NCI-H1092 treated with DMSO at 0.1 percent for 48 hours (cell line): Measurements from ENCODE around the gene LRP4.
"Not testable (repeated sequence)": the region's sequence is repeated elsewhere in the genome, so short reads cannot be mapped to it uniquely, and the experiment has no call there.

Source experiments
- DNase-seq: peaks from one replicate; lab custom pipeline; 2025; lab: John Stamatoyannopoulos, UW

Gene LRP4, protein sequence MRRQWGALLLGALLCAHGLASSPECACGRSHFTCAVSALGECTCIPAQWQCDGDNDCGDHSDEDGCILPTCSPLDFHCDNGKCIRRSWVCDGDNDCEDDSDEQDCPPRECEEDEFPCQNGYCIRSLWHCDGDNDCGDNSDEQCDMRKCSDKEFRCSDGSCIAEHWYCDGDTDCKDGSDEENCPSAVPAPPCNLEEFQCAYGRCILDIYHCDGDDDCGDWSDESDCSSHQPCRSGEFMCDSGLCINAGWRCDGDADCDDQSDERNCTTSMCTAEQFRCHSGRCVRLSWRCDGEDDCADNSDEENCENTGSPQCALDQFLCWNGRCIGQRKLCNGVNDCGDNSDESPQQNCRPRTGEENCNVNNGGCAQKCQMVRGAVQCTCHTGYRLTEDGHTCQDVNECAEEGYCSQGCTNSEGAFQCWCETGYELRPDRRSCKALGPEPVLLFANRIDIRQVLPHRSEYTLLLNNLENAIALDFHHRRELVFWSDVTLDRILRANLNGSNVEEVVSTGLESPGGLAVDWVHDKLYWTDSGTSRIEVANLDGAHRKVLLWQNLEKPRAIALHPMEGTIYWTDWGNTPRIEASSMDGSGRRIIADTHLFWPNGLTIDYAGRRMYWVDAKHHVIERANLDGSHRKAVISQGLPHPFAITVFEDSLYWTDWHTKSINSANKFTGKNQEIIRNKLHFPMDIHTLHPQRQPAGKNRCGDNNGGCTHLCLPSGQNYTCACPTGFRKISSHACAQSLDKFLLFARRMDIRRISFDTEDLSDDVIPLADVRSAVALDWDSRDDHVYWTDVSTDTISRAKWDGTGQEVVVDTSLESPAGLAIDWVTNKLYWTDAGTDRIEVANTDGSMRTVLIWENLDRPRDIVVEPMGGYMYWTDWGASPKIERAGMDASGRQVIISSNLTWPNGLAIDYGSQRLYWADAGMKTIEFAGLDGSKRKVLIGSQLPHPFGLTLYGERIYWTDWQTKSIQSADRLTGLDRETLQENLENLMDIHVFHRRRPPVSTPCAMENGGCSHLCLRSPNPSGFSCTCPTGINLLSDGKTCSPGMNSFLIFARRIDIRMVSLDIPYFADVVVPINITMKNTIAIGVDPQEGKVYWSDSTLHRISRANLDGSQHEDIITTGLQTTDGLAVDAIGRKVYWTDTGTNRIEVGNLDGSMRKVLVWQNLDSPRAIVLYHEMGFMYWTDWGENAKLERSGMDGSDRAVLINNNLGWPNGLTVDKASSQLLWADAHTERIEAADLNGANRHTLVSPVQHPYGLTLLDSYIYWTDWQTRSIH (N-terminal part only)

DNA sequence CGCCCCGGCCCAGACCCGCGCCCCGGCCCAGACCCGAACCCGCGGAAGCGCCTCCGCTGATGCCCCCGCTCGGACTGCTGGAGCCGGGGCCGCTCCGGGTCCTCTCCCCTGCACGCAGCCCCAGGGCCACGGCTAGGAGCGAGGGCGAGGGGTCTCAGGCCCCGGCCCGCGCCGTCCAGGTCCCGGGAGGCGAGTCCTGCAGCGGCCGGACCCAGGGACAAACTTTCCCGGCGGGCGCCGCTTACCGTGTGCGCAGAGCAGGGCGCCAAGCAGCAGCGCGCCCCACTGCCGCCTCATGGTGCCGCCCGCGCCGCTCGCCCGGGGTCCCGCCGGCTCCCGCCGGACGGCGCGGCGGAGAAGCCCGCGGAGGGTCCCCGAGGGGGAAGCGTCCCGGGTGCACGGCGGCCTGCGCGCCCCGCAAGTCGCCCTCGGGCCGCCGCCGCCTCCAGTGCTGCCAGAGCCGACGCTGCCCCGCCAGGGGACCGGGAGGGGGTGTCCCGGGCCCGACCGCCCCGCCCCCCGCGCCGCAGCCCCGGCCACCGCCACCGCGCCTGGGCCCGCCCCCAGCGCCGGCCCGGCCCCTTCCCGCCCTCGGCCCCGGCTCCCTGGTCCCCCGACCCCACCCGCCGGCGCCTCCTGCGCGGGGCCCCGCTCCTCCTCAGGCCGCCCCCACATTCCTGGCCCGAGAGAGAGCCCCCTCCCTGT is at the start of gene LRP4:
TSS of gene LRP4 (minus strand) at position 468 of the 705 bp plus-strand sequence. CDS start at position 297, 171 bp downstream.
- no peak for DNase-seq

DNA sequence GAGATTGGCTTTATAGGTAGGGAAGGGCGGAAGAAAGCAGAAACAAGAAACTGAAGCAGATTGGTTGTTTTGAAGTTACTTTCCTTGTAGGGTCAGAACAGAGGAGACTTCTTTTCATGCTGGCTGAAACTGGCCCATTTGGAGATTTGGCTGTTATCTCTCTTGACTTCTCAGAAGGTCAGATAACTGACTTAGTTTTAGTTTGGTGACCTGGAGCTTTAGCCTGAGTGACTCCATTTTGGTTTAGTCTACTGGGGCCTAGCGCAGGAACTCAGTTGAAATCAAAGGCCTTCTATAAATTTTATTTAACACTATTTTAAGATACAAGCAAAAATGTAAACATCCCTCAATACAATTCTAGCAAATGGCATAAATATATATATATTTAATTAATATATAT is 49.6 kb upstream of the LRP4 start:
- no peak for DNase-seq

DNA sequence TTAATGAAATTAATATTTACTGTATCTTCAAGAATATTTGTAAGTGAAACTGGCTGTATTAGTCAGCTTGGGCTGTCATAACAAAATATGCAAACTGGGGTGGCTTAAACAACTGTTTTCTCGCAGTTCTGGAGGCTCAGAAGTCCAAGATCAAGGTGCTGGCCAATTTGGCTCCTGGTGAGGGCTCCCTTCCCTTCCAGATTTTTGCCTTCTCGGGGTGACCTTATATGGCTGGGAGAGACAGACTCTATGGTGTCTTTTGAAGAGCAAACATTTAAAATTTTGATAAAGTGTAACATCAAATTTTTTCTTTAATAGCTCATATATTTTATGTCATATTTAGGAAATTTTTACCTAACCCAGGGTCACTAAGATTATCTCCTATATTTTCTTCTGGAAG is 48.4 kb upstream of the LRP4 start:
- DNase-seq, result no peak

DNA sequence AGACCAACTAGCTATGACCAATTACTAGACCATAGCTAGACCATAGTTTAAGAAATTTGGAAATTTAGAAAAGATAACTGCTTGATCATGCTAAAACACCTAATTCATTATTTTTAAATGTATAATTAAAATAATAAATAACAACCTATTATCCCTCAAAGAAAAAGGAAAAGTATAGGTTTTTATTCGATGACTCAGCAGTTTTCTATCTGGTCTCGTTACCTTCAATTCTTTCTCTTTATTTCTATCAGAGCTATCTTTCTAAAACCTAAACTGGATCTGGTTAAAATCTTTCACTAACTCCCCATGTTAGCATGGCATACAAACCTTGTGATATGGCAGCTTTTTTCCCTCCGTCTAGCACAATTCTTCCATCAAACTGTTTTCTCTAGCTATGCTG is 45.5 kb upstream of the LRP4 start:
- DNase-seq, result no peak

DNA sequence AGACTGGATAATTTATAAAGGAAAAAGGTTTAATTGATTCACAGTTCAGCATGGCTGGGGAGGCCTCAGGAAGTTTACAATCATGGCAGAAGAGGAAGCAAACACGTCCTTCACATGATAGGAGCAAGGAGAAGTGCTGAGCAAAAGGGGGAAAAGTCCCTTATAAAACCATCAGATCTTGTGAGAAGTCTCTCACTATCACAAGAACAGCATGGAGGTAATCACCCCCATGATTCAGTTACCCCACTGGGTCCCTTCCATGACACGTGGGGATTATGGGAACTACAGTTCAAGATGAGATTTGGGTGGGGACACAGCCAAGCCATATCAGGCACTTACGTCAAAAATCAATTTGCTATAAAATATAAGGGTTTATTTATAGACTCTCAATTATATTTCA is 43.5 kb upstream of the LRP4 start:
- not testable (repeated sequence) for DNase-seq

DNA sequence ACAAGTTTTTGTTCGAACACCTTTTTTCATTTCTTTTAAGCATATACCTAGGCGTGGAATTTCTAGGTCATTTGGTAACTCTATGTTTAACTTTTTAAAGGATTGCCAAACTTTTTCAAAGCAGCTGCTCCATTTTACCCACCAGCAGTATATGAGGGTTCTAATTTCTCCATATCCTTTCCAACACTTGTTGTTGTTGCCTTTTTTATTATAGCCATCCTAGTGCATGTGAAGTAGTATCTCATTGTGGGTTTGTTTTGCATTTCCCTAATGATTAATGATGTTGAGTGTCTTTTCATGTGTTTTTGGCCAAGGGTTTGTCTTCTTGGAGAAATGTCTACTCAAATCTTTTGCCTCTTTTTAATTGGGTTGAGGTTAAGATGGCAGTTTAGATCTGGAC is 42.7 kb upstream of the LRP4 start:
- DNase-seq, result no peak

DNA sequence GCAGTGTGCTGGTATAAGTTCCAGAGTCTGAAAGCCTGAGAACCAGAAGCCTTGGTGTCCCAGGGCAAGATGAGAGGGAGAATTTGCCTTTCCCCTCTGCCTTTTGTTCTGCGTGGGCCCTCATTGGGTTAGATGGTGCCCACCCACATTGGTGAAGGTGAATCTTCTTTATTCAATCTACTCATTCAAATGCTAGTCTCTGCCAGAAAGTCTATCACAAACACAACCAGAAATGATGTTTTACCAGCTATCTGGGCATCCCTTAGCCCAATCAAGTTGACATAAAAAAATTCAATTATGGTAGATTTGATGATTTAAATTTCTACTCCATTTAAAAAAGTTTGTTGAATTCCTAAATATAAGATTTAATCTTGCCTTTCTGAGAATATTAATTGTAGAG is 40.4 kb upstream of the LRP4 start:
- no peak for DNase-seq

DNA sequence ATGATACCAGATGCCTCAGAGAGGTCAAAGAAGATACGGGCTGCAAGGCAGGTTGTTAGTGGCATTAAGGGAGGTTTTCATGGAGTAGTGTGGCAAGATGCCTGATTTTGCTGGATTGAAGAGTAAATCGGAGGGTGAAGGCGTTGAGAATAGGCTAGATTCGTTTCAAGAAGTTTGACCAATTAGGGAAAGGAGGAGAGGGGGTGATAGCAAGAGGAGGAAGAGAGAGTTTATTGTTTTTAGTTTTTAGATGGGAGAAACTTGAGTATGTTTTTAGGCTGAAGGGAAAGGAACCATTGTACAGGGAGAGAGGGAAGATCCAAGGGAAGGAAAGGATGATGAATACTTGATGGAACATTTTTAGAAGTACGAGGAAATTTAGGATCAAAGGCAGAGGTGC is 34.7 kb upstream of the LRP4 start:
- DNase-seq, result no peak

DNA sequence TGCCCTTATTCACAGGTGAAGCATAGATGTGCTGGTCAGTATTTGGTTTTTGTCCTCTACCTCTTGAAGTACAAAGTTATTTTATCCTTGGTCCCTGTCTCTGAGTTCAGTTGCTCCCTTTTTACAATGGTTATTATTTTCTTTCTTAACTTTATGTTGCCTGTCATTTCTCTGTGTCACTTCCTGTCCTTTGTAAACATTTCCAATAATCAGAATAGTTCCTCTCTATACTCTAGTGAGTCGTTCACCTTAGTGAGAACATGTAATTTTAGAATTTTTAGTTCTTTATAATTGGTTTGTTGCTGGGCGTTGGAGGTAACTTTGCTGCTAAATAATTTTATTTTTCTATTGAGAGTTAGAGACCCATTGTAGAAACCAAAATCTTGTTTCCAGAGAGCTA is 34.2 kb upstream of the LRP4 start:
- no peak for DNase-seq

DNA sequence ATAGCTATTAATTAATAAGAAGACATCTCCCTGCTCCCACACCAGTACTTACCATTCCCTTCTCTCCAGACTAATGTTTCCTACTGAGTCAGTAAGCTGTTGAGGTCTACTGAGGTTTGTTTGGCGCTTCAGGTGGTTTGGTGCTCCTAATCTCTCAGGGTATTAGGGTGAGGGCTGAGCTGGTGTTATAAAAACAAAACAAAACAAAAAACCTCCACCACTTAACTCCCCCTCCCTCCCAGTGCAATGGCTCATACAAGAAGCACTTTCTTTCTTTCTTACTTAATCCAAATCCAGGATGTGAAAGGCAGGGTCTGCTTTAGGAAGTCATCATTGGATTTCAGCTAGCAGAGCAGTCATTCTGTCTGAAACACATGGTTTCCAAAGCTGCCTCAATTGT is 33.5 kb upstream of the LRP4 start:
- DNase-seq, result no peak

DNA sequence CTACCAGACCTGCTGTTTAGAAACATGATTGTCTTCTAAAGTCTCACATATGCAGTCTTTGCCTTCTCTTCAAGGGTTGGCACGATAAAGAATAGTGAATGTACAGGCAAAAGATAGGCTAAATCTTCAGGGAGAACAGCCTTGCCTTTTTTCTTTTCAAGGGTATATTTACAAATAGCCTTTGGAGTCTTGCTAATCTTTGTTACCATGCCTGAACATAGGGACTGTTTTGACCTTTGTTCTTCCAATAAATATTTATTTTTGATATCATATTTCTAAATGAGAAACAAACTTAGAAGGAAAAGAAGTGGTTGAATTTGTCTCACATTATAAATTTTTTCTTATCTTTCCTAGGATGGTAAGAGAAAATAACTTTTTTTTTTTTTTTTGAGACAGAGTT is 30.9 kb upstream of the LRP4 start:
- DNase-seq, result no peak

DNA sequence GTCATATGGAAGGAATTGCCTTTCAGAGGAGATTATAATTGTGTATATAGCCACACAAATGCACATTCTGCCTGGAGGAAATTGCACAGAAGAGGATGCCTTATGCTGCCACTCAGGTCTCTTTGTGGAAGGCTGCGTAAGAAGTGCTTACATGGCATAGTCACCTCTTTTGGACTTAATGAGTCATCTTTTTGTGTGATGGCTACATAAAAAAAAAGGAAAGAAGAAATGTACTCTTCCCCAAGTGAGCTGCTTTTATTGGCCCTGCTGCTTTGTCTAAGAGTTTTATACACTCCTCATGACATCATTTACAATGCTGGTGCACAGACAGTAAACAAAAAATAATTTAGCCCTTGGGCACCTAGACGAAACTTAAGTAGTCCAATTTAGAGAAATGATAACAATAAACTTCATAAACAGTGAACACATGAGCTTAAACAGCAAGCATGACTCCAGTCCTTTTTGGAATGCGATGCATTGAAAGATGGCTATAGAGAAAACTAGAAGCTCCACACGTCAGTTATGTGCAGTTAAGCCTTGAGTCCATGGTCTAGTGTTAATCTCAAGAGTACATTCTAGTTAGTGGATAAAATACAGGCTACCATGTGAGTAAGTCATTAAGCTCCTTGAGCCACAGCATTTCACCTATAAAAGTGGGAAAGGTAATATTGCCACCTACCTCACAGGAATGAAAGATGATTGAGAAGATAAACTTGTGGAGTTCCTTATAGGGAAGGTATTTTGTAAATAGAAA is 30.2 kb upstream of the LRP4 start:
- DNase-seq, result no peak

DNA sequence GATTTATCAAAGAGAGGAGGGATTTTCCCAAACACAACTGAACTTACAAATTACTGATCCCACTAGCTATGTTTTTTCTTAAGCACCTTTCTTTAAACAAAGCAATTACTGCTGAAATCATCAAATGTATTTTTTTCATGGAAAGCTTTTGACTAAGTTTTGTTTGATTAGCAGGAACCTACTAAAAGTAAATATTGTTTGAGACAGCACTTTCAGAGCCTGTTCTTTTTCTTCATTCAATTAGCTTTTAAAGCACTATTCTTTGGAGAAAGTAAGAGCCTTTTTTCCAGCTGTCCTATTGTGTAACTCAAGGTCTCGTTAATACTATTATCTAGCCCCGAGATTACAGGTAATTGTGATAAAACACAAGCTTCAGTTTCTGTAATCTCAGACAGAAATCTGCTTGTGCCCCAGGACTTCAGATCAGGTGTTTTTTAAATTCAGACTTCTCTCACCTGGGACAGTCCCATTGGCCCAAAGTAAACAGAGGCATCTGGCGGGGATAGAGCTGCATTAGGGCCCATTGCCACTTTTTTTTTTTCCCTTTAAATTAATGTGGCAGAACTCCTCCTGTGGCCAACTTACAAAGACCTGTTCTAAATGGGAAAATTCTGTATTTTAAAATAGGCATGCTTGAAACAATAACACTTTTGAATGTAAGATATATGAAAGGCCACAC is 29.2 kb upstream of the LRP4 start:
- no peak for DNase-seq

DNA sequence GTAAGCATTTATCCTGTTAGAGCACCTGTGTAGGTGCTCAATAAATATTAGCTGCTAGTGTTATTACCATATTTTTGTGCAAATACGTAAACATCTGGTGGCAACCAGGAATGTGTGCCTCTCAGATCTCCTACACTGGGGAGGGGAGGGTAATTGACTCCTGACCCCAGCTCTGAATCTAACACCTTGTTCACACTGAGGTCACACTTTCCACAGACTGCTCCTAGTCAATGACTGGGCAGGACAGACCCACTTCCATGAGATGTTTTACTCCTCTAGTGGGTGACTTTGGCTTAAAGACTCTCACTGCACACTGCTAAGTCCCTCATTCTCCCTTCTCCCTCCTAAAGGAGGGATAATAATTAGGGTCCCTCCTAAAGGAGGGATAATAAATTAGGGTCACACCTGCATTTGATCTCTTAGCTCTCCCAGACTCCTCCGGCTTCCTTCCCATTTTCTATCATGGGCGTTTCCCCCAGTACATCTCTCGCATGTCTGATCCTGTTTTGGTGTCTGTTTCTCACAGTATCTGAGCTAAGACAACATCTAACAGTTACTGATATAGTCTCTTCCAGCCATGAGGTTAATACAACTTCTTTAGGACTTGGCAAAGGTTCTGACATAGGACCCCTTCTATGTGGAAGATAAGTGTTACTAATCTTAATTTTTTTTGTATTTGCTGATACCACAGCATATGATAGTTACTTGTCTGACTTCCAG is 26.2 kb upstream of the LRP4 start:
- DNase-seq, result no peak

DNA sequence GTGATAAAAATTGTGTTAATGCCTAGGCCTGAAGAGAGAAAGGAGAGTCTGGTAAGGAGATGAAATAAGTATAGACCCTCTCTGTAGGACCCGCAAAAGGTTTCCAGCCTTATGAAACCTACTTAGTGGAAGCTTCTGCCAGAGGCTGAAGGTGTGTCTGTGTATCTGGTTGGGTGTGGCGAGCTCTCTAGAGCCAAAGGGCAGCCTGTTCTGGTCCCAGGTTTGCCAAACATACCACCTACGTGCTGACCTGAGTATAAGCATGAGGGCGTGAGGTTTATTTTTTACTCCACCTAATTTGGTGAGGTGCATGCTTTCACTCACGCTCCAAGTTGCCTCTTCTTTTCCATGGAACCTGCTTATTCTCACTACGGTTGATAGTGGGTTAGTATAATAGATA is 23.8 kb upstream of the LRP4 start:
- DNase-seq, result no peak

DNA sequence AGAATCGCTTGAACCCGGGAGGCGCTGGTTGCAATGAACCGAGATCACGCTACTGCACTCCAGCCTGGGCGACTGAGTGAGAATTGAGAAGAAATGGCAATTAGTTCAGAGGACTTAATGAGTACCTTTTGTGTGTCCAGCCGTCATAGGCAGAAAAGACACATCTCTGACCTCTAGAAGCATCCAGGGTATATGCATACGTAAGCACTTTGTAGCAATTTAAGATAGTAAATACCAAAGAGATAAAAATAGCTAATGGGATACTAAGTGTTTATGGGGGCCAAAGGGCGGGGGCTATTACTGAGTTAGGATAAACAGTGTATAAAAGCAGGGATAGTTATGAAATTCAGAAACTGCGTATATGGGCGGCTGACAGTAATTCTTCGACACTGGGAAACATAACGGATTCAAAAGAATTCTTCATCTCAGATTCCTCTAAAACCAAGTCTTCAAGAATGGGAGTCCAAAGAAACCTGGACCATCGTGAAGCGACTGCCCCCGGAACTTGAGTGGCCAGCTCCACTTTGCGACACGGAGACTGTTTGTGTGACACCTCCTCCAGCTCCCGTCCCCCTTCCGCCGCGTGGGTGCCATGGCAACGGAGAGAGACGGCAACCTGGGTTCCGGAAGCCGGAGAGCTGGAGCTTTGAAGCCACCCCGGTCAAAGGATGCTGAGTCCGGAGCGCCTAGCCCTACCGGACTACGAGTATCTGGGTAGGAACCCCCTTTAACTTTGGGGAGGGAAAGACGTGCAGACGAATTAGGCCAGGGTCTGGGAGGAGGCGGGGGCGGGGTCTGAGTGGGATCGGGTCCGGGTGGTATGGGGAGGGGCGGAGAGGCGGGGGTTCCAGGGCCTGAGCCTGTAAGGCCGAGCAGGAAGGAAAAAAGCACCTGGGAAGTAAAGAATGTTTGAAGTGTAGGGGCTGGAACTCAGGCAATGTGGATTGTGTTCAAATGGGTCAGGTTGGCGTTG is 18.1 kb upstream of the LRP4 start, which contains the start of gene CSTPP1:
TSS of gene CSTPP1 (plus strand) at position 624 of the 973 bp plus-strand sequence. CDS start at position 669, 45 bp downstream.
- DNase-seq, result peak; percentile 94

DNA sequence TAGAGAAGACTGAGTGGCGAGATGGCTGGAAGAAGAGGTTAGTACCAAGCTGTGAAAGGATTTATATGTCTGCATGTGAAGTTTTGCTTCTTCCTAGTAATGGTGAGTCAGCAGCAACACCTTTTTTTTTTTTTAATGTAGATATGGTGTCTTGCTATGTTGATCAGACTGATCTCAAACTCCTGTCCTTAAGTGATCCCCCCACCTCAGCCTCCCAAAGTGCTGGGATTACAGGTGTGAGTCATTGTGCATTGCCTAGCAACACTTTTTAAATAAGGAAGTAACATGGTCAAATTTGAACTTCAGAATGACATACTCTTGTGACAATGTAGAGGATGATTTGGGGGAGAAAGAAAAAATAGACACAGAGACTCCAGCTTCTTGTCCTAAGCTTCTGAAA is 11.7 kb upstream of the LRP4 start:
- DNase-seq, result no peak

DNA sequence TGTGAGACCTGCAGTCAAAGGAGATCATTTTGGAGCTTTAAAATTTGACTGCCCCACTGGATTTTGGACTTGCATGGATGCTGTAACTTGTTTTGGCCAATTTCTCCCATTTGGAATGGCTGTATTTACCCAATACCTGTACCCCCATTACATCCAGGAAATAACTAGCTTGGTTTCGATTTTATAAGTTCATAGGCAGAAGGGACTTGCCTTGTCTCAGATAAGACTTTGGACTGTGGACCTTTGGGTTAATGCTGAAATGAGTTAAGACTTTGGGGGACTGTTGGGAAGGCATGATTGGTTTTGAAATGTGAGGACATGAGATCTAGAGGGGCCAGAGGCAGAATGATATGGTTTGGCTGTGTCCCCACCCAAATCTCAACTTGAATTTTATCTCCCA is 10.4 kb upstream of the LRP4 start:
- DNase-seq, result not testable (repeated sequence)
